Cerebellar cortex (tissue), 1 donor: Measurements from ENCODE around the gene PRKCZ.

Source experiments
- DNase-seq: peaks from one replicate; pipeline ENCODE4 v3.0.0-alpha.2; 2015; ENCODE audit warnings: low spot score

Gene PRKCZ

DNA sequence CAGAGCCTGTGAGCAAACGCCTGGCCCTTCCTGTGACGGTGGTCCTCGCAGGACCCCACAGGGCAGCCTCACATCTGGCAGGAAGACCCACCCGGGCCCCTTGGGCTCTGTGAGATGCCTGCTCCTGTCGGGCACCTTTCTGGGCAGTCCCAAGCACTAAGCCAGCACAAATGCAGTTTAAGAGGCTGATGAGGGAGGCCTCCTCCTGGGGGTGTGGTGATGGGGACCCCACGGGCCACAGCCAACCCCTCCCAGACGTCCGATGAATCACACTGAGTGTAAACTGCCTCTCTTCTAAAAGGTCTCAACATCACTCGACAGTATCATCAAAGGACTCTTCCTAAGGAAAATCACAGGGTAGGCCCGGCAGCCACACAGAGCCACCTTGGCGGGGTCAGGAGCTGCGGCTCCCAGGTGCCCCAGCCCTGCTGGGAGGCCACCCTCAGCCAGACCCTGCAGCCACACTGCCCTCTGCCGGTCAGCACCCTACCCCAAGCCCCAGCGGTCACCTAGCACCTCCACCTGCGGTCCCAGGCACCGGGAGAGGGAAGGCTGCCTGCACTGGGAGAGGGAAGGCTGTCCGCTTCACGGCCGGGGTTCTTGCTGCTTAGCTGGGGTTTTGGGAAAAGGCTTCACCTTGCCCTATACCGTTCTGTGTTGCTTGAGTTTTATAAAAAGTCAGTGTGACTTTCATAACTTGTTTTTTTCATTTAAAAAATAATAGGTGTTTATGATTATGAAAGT lies 3.9 kb upstream of the PRKCZ start:
- DNase-seq, result peak; percentile 73

GRCh38 chr1:2046953-2047748 lies 3.1 kb upstream of the PRKCZ start:
- no peak for DNase-seq

DNA sequence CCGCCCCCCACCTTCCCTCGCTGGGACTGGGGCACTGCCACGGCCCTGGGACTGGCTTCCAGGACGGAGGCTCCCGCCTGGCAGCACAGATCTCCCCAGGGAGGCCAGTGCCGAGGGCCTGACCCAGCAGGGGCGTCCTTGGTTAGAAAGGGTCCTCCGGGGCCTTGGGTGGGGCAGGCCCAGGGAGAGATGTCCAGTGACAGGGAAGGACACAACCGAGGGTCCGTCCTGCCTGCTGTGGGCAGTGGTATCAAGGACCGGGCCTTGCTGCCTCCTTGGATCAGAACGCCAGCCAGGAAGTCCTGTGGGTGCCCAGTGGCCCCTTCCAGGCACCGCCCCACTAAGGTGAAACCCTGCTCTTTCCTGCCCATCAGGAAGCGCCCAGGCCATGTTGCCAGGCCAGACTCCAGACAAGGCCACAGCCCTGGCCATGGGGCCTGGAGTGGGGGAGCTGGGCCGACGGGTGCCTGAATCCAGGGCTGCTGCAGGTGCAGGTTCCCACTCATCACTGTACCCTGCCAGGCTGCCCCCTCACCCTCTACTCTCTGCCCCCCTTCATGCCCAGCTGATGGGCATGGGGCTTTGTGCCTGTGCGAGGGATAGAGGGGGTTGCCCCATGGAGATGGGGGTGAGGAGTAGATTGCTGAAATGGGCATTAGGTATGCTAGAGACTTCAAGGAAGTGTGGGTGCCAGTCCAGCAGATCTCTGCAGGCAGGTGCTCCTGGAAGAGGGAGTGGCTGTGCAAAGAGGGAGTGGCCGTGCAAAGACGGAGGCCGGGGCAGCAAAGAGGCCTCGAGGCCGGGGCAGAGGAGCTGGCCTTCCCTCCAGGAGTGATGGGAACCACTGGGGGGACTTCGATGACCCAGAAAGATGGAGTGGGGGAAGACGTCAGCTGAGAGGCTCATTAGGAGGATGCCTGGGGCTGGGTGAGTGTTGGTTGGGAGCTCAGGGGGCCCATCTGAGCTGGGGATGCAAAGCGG lies 2.2 kb upstream of the PRKCZ start:
- DNase-seq, result no peak

DNA sequence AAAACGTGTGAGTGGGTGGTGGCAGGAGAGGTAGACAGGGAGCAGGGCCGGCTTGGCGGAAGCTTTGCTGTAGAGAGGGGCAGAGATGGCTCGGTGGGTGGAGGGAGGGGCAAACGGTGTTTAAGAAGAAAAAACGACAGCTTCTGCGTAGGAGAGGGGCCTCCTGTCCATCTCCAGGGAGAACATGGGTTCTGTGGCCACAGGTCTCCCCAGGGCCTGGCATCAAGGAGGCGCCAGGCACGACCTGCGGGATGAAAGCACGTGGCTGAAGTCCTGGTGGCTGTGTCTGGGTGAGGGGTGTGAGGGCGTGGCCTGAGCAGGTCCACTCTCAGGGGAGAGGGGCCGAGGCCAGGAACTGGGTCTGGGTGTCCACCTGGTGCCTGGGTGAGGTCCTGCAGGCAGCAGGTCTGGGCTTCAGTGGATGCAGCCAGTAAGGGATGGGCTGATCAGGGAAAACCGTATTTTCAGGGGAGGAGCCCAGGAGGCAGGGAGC lies 940 bp upstream of the PRKCZ start:
- peak; percentile 77 for DNase-seq

GRCh38 chr1:2050461-2050792 lies 216 bp downstream of the PRKCZ start:
- DNase-seq, result no peak

GRCh38 chr1:2050793-2051682 lies 827 bp downstream of the PRKCZ start:
- no peak for DNase-seq

DNA sequence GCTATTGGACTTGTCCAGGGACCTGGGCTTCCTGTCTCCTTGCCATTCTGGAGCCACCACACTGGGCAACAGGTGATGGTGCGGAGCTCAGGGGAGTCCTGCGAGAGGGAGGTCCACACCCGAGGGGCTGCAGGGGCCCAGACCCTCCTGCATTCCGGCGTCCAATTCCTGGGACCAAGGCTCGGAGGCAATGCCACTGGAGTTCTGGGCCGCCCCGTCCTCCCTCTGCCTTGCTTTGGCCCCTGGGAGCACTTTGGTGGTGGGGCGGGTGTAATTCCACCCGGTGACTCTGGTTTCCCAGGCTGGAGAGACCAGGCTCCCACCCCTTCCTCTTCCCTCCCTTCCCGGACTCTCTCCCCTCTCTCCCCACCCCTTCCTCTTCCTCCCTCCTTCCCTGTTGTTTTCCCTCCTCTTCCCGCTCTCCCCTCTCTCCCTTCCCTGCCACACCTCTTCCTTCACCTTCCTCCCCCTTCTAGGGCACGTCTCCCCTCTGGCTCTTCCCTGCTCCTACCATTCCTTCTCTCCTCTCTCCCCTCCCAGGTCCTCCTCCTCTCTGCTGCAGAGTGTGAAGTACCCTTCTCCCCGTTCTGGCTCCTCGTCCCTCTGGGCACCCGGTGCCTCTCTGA lies 2.0 kb downstream of the PRKCZ start:
- DNase-seq, result no peak

- no peak for DNase-seq
Measured at GRCh38 chr1:2052756-2053155, 2.5 kb downstream of the PRKCZ start.

- DNase-seq, result no peak
Measured at GRCh38 chr1:2053217-2053616, 3.0 kb downstream of the PRKCZ start.

GRCh38 chr1:2053784-2054376 lies 3.7 kb downstream of the PRKCZ start:
- DNase-seq, result no peak

DNA sequence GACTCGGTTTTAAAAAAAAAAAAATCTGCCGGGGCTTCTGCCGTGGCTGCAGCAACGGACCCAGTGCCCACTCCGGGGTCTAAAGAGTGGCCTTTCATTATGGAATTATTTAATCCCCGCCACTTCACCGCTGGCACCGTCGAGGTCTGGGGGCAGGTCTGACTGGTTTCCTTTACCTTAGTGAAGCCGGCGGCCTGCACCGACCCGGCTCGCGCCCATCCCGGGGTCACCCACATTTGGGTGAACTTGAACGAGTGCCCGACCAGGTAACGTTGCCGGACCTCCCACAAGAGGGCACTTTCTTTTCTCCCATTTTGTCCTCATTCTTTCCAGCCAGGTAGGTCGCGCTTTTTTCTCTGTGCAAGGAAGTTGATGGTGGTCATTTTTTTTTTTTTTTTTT lies 4.3 kb downstream of the PRKCZ start:
- DNase-seq, result no peak

DNA sequence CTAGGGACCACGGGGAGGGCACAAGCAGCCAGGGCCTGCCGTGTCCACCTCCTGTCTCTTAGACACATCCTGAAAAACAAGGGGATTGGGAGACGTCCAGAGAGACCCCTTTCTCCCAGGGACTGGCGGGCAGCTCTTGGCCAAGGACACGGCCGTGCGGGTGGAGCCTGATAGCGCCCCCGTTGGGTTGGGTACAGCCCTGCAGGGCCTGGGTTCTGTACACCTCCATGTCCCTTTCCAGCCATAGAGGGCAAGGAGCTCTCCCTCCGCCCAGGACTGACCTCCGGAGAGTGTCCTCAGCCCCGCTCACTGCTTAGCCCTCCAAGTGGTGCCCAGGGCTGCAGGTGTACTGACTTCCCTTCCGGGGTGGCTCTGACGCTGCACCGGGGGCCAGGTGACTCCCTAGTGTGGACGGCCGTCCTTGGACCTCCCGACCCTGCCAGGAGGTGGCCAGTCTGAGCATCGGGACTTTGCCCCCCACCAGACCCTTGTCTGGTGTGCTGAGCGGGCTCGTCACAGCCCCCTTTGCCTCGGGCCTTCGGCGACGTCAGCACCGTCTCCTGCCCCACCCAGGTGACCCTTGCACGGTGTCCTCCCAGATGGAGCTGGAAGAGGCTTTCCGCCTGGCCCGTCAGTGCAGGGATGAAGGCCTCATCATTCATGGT lies 5.8 kb downstream of the PRKCZ start:
- no peak for DNase-seq

GRCh38 chr1:2056955-2057590 lies 6.9 kb downstream of the PRKCZ start:
- no peak for DNase-seq

GRCh38 chr1:2059290-2059953 lies 9.2 kb downstream of the PRKCZ start:
- DNase-seq, result no peak

- peak; percentile 41 for DNase-seq
Measured at GRCh38 chr1:2060072-2060471, 9.9 kb downstream of the PRKCZ start.

- DNase-seq, result no peak
Measured at GRCh38 chr1:2060535-2060934, 10.3 kb downstream of the PRKCZ start.

- DNase-seq, result no peak
Measured at GRCh38 chr1:2061065-2061778, 11.0 kb downstream of the PRKCZ start.

- no peak for DNase-seq
Measured at GRCh38 chr1:2065699-2066098, 15.5 kb downstream of the PRKCZ start.
